Heart right ventricle (tissue), 16 donors: ENCODE data around the gene RPLP2. TPM values are rescaled to one million over a fixed set of nuclear protein-coding genes. Genes with fewer than 3 reads are reported as not detected.

ENCODE experiments used
- ATAC-seq, 8 donors: fragments of 200-7000 bp; cut with Tn5 transposase; one replicate each; pipeline ENCODE4 v1.9.1; 2020; ENCODE audit warnings: mild to moderate bottlenecking in 8 of 8, moderate library complexity in 8 of 8, moderate number of reproducible peaks in 1 of 8
- DNase-seq, 2 donors: peaks; one replicate each; pipeline ENCODE4 v3.0.0-alpha.2; 2020
- H3K27ac ChIP-seq, 10 donors: fragments of 200-600 bp; sonication (generic) in 2 of 10; one replicate each; pipeline versions ENCODE4 v1.5.0 to v1.8.0; 2020 to 2022; ENCODE audit warnings: mild to moderate bottlenecking in 3 of 10
- H3K27me3 ChIP-seq, 7 donors: fragments of 200-600 bp; one replicate each; pipeline ENCODE4 v1.8.0; 2021 to 2022; ENCODE audit warnings: mild to moderate bottlenecking in 2 of 7
- H3K36me3 ChIP-seq, 9 donors: fragments of 200-600 bp; sonication (generic) in 1 of 9; one replicate each; pipeline versions ENCODE4 v1.5.0 to v1.8.0; 2020 to 2022; ENCODE audit warnings: mild to moderate bottlenecking in 2 of 9
- H3K4me1 ChIP-seq, 9 donors: fragments of 200-600 bp; sonication (generic) in 1 of 9; one replicate each; pipeline versions ENCODE4 v1.5.0 to v1.8.0; 2020 to 2022; ENCODE audit warnings: mild to moderate bottlenecking in 4 of 9
- H3K4me3 ChIP-seq, 10 donors: fragments of 200-600 bp; sonication (generic) in 2 of 10; one replicate each; pipeline versions ENCODE4 v1.5.0 to v1.8.0; 2020 to 2022; ENCODE audit warnings: mild to moderate bottlenecking in 7 of 10, moderate library complexity in 2 of 10
- H3K9me3 ChIP-seq, 11 donors: fragments of 200-600 bp in 10 of 11; sonication (generic) in 2 of 11; one replicate each; pipeline versions ENCODE4 v1.5.0 to v1.8.0; 2013 to 2022; ENCODE audit warnings: mild to moderate bottlenecking in 2 of 11, control low read depth in 1 of 11, moderate library complexity in 1 of 11
- WGBS, 2 donors: extraction: QIAGEN DNeasy Blood & Tissue Kit; methylation state at CpG; one replicate each; pipeline ENCODE4 v1.1.7; 2013; ENCODE audit warnings: inconsistent platforms in 1 of 2; 5-methylcytosine and 5-hydroxymethylcytosine counted together
- intact Hi-C, 10 donors: fragments of 100-400 bp; cut with DNase I; formaldehyde crosslinking; loops; one replicate each; pipeline versions ENCODE4 v1.11.1 to v1.14.2; 2022
- polyA plus RNA-seq, 2 donors: library from polyadenylated mRNA; stranded (reverse); fragments of 200-250 nt; gene quantifications; one replicate each; pipeline ENCODE4 v1.2.3, GENCODE V29; 2013
- total RNA-seq, 10 donors: library from RNA; stranded (reverse); fragmentation: NEBNext Ultra II Directional in 3 of 10; extraction: Animal tissue kit (Norgen Biotek cat#: 25700) in 3 of 10; gene quantifications; one replicate each; pipeline versions ENCODE4 v1.2.1 to v1.2.4, GENCODE V29; 2021 to 2023
- TF ChIP-seq, protein P1 (sequence below), 9 donors: fragments of 200-600 bp; sonication (generic) in 2 of 9; IDR thresholded peaks; one replicate each; pipeline versions ENCODE4 v1.5.0 to v1.8.0; 2021 to 2022; ENCODE audit warnings: antibody characterized with exemption in 9 of 9, mild to moderate bottlenecking in 5 of 9, moderate library complexity in 1 of 9
- donor health status: Arrhythmogenic right ventricular cardiomyopathy.
- donor health status: ischemic (EF 13 %, LVEDD 7.1; RV severe dilation, severe dysfunction).
- donor health status: healthy with polysubstance abuse.
- donor health status: DM: no; HTN: yes; CAD: no.
- donor health status: DM: no; HTN: no; CAD: no.
- donor health status: ischemic (EF 25% LVEDD 6.9; RV normal size, moderate dysfunction).
- donor health status: ischemic (EF 25% LVEDD 5.7; RV mildly dilated, moderate dysfunction).
- donor health status: healthy.
- donor health status: DM: yes; HTN: yes; CAD: no.
- donor health status: Ischemic cardiomyopathy.
- donor health status: ischemic (EF 35%, LVEDD 5.7; RV mildly dilated, moderate dysfunction).
- donor health status: nonischemic (EF 11% LVEDD 7.7; RV severe dilation, severe dysfunction).
- donor health status: DM: yes; HTN: yes; CAD: no.
- donor health status: PGD.
- donor health status: ischemic (EF 29% LVEDD 5.4; RV normal size, mild dysfunction).
- donor health status: nonischemic (EF 23%, LVEDD 6.1; RV moderate dilation, normal function).

RPLP2 gene
- total and polyA plus RNA-seq, 12 donors, result 765 to 1,699 (median 918) TPM

DNA sequence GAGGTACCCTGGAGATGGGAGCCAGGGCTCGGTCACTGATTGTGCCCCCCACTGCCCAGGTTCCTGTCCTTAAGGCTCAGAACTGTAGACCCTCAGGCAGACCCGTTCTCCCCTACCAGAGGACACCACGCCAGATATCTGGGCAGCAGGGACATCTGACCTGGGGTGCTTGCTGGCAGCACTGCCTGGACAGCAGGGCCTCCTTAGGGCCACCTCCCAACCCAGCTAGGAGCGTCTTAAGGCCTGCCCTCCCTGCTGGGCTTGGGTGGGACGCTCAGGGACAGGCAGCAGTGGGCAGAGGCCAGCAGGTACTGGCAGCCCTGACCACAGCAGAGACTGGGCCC lies 29.5 kb downstream of the RPLP2 start:
- H3K36me3 ChIP-seq, result peaks cover 0 to 56% (median 44%) of the 10 kb centered on the region in 9 donors
- 87% methylated on average over 5 of the region's 5 CpGs for WGBS, 2 donors
- DNase-seq, result no peak
- intact Hi-C loops, result no loop called here
- no peak for ATAC-seq
- H3K9me3 ChIP-seq, result no peaks in the 10 kb centered on the region
- H3K4me3 ChIP-seq, result no peak overlapping the region
- TF ChIP-seq, protein P1, sequence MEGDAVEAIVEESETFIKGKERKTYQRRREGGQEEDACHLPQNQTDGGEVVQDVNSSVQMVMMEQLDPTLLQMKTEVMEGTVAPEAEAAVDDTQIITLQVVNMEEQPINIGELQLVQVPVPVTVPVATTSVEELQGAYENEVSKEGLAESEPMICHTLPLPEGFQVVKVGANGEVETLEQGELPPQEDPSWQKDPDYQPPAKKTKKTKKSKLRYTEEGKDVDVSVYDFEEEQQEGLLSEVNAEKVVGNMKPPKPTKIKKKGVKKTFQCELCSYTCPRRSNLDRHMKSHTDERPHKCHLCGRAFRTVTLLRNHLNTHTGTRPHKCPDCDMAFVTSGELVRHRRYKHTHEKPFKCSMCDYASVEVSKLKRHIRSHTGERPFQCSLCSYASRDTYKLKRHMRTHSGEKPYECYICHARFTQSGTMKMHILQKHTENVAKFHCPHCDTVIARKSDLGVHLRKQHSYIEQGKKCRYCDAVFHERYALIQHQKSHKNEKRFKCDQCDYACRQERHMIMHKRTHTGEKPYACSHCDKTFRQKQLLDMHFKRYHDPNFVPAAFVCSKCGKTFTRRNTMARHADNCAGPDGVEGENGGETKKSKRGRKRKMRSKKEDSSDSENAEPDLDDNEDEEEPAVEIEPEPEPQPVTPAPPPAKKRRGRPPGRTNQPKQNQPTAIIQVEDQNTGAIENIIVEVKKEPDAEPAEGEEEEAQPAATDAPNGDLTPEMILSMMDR (IDR thresholded peaks at IDR 0.05), result no peak
- H3K27me3 ChIP-seq, result no peaks in the 10 kb centered on the region
- peak overlapping the region in 4 of 10 donors; percentile 0 to 44 (median 24) for H3K27ac ChIP-seq
- peaks cover 21 to 88% (median 75%) of the 10 kb centered on the region in 9 donors for H3K4me1 ChIP-seq

DNA sequence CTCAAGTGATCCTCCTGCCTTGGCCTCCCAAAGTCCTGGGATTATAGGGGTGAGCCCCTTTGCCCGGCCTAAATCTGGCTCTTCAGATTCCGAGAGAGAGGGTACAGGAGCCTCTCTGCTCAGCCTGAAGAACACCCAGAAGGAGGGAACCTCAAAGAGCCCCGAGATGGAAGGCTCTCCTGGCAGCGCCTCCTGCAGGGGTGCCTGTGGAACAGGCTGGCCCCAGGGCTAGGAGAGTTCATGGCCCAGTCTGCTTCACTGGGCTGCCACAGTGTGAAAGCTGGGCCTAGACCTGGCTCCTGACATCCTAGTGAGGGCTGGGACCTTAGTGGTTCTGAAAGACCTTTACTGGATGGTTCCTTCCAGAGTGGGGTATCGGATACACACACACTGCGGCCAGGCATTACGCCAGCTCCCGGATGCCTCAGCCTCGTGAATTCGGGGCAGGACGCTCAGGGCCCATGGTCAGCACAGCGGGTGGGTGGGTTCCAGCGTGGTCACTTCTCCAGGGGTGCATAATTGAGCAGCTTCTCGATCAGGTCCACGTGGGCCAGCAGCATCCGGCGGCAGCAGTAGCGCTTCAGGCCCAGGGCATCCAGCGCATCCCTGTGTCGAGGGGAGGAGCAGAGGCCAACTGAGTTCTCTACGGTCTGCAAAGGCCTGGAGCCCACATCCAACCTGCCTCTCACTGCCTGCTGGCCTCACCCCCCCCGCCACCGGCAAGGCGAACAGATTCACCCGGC lies 30.3 kb downstream of the RPLP2 start:
- ATAC-seq (no peak), DNase-seq (no peak)
- no peaks in the 10 kb centered on the region for H3K9me3 ChIP-seq
- peak overlapping the region in 2 of 10 donors; percentile 96 to 97 for H3K4me3 ChIP-seq
- H3K36me3 ChIP-seq, result peaks cover 0 to 56% (median 44%) of the 10 kb centered on the region in 9 donors
- peaks cover 25 to 88% (median 73%) of the 10 kb centered on the region in 9 donors for H3K4me1 ChIP-seq
- WGBS, 2 donors, result 73 to 79% methylated on average over 25 of the region's 25 CpGs
- no peaks in the 10 kb centered on the region for H3K27me3 ChIP-seq
- H3K27ac ChIP-seq, result peak overlapping the region in 3 of 10 donors; percentile 10 to 36 (median 22)
- TF ChIP-seq, protein P1 (IDR thresholded peaks at IDR 0.05), result peak in 1 of 9 donors; percentile 25
- intact Hi-C loops, result loop anchor here in 3 of 10 donors (5.0 kb wide), 1 partner anchor 33 kb away; the partner anchor contains the start of genes PIDD1 (in 3 of the 3) and RPLP2 (in 3 of the 3)

DNA sequence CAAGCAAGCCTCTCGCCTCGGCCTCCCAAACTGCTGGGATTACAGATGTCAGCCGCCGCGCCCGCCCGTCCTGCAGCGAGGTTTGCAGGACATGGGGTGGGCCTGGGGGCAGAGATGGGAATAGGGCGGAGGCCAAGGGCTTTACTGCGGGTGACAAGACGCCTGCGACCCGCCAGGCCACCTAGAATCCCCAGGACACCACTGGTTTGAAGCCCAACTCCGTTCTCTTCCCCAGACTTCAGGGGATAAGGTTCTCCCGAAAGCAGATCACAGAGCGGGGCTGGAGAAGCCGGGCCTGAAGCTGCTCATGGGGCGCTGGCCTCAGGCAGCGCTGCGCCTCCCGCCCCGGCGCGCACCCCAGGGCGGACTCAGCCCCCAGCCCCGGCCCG lies 32.2 kb downstream of the RPLP2 start:
- TF ChIP-seq, protein P1 (IDR thresholded peaks at IDR 0.05), result no peak
- H3K4me1 ChIP-seq, result peaks cover 32 to 89% (median 72%) of the 10 kb centered on the region in 9 donors
- no peaks in the 10 kb centered on the region for H3K27me3 ChIP-seq
- no peaks in the 10 kb centered on the region for H3K9me3 ChIP-seq
- peaks cover 0 to 42% (median 35%) of the 10 kb centered on the region in 9 donors for H3K36me3 ChIP-seq
- H3K27ac ChIP-seq, result peak overlapping the region; percentile 94 to 100 (median 97)
- ATAC-seq (peak in 3 of 8 donors; percentile 0 to 1 (median 1)), DNase-seq (no peak)
- peak overlapping the region; percentile 71 to 100 (median 96) for H3K4me3 ChIP-seq
- intact Hi-C loops, result loop anchor here in 4 of 10 donors (2.0 to 5.0 kb wide), 2 partner anchors 33 to 35 kb away; partner anchors contain the start of genes RPLP2 (in 4 of the 4) and PIDD1 (in 3 of the 4)
- 0 to 1% methylated on average over 26 to 27 of the region's 27 CpGs for WGBS, 2 donors

DNA sequence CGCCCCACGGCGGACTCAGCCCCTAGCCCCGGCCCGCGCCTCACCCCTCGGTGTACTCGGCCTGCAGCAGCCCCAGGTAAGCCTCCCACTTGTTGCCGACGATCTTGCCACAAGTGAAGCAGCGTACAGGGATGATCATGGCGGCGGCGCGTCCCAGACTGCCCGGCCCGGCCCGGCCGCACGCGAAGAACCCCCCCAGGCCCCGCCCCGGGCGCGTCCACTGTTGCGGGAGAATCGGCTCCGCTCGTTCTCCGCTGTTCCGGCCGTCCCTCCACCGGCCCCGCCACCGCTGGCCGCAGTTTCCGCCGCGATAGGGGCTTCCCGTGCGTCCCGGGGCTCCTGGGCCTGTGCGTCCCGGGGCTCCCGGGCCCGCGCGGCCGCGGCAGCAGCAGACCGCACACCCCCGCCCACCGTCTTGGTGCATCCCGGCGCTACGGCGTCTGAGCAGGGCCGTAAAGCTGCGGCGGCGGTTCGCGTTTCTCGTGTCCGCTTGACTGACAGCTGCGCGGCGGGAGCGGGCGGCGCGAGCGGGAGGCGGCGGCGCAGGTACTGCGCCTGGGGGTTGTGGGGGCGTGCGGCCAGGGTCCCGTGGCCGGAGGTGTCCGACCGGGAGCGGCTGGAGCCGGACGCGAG lies 32.7 kb downstream of the RPLP2 start, which contains the start of the genes POLR2L and TSPAN4:
POLR2L (minus strand) TSS at position 160 of the 633 bp plus-strand sequence; CDS start at position 139, 21 bp downstream.
TSPAN4 (plus strand) TSS at position 483 of the 633 bp plus-strand sequence. CDS start 7,453 bp downstream, outside the sequence.
- WGBS, 2 donors, result 1% methylated on average over 74 to 87 of the region's 87 CpGs
- ATAC-seq (peak in 7 of 8 donors; percentile 18 to 58 (median 48)), DNase-seq (peak; percentile 91 to 92)
- TF ChIP-seq, protein P1 (IDR thresholded peaks at IDR 0.05), result no peak
- peaks cover 32 to 87% (median 67%) of the 10 kb centered on the region in 9 donors for H3K4me1 ChIP-seq
- intact Hi-C loops, result loop anchor here in 4 of 10 donors (2.0 to 5.0 kb wide), 2 partner anchors 34 to 35 kb away; partner anchors contain the start of genes RPLP2 (in 4 of the 4) and PIDD1 (in 3 of the 4)
- peak within 1 kb of the TSS; percentile 71 to 100 (median 96) for H3K4me3 ChIP-seq
- H3K9me3 ChIP-seq, result no peaks in the 10 kb centered on the region
- H3K27me3 ChIP-seq, result no peaks in the 10 kb centered on the region
- peaks cover 0 to 41% (median 30%) of the 10 kb centered on the region in 9 donors for H3K36me3 ChIP-seq
- H3K27ac ChIP-seq, result peak within 1 kb of the TSS; percentile 94 to 100 (median 97)
